NCI-H1048 (cell line): ENCODE measurements around the gene HTRA2.
"Not testable (repeated sequence)": the region's sequence is repeated elsewhere in the genome, so short reads cannot be mapped to it uniquely, and the experiment has no call there.

Source experiments
- DNase-seq: peaks from one replicate; lab custom pipeline; 2025; lab: John Stamatoyannopoulos, UW

The HTRA2 gene

DNA sequence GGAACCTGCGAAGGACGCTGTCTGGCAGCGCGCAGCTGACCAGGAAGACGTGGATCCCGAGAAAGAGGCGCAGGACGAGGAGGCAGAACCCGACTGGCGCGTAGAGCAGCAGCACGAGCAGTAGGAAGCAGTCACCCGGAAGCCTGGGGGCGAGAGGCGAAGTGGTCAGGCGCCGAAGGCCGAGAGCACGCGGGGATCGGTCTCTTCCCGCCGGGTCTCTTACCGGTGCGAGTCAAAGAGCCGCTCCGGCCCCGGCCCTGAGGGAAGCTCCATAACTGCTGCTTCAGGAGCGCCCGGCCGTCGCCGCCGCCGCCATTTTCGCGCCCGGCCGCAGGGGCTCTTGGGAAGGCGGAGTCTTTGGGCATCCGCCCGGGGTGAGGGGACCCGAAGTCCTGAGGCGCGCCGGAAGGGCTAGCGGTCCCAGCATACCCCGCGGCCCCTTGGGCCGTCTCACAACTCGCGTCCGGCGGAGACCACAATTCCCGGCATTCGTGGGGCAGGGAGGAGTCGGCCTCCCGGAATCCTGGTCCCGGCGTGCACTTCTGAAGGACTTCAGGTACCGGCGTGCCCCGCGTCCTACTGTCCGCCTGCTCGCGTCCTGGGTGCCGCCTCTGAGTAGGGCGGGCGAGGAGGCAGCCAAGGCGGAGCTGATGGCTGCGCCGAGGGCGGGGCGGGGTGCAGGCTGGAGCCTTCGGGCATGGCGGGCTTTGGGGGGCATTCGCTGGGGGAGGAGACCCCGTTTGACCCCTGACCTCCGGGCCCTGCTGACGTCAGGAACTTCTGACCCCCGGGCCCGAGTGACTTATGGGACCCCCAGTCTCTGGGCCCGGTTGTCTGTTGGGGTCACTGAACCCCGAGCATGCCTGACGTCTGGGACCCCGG is at the start of gene HTRA2, which contains the start of gene AUP1:
Gene HTRA2, plus strand, starts transcription at position 577 of the 882 bp plus-strand sequence. Its CDS starts 74 bp downstream, at position 651.
Gene AUP1, minus strand, starts transcription at position 350 of the 882 bp plus-strand sequence. Its CDS starts 77 bp downstream, at position 273.
- DNase-seq, result peak; percentile 93

GRCh38 chr2:74481431-74481830 is 48.3 kb upstream of the HTRA2 start:
- no peak for DNase-seq

DNA sequence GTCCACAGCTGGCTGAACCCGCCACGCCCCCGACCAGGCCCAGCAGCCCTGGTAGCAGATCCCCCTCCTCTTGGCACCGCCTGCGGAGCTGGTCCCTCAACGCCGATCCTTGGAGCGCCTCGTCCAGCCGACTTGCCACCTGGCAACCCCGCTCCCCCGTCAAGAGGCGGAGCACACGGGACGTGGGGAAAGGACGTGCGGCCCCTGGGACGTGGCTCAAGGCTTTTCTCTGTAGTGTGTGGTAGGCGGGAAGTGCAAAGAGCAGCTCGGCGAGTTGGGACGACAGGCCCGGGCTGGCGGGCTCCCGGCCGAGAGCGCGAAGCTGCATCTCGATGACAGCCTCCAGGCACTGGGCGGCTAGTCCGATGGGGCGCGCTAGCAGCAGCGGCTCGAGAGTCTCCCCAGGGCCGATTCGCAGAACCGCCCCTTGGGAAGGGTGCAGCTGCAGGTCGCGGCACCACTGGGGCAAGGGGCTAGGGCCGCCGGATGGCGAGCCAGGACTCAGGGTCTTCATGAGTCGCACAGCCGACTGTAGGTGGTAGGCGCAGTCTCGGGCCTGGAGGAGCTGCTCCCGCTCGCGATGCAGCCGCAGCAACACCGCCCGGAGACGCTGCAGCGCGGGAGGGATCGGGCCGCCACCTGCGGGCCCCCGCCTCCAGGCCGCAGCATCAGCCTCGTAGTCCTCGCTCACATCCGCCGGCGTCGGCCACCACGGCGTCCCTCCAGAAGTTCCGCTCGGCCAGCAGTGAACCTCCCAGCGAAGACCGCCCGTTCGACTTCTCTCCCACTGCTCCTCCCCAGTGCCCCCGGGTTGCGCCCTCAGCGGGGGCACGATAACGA is 47.6 kb upstream of the HTRA2 start:
- no peak for DNase-seq

DNA sequence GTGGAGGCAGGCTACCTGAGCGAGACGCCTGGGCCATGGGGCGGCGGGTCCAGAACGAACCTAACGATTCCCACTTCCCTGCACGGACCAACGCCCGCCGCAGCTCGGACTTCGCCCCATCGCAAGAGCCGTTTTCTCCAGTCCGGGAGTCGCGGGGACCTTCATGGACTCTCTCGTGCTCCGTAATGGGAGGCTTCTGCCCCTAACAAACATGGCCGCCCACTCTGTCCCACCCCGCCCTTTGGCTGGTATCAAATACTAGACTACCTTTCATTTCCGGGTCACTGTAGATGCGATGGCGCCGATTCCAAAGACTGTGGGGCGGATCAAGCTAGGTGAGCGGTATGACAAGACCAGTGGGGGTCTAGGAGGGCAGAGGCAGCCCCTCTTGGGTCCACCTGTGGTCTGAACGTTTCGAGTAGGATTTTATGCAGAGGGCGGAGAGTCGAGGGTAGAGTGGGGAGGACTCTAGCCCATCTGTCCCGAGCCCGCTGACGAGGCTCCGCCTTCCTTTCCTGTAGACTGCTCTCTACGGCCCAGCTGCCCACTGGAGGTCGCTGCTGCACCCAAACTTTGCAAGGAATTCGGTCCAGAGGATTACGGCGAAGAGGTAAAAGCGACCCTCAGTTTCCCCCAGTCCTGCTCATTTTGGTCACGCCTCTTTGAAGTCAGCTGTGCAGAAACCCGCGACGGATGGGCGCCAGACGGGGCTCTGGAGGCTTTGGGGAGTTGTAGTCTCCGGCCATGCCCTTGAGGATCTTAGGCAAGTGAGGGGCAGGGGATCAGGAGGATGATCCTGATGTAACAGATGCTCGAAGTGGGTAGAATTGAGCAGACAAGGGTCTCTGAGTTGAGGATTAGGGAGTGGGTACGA is 46.7 kb upstream of the HTRA2 start, which contains the start of the genes CCDC142 and TTC31:
Gene CCDC142, minus strand, starts transcription at position 198 of the 874 bp plus-strand sequence. Its CDS starts 161 bp downstream, at position 37.
Gene TTC31, plus strand, starts transcription at position 281 of the 874 bp plus-strand sequence. Its CDS starts 15 bp downstream, at position 296.
- DNase-seq, result peak; percentile 89

GRCh38 chr2:74483675-74484164 is 46.0 kb upstream of the HTRA2 start:
- not testable (repeated sequence) for DNase-seq

DNA sequence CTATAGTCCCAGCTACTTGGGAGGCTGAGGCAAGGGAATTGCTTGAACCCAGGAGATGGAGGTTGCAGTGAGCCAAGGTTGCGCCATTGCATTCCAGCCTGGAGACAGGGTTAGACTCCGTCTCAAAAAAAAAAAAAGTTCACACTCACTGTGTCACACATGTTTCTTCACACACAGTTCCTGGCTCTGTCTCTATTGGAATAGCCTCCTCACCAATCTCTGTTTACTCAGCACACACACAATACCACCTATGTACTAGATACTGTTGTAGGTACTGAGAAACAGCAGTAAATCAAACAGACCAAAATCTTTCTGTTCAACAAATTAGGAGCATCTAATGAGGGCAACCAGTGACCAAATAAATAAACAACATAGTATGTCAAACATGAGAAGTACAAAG is 43.6 kb upstream of the HTRA2 start:
- no peak for DNase-seq

DNA sequence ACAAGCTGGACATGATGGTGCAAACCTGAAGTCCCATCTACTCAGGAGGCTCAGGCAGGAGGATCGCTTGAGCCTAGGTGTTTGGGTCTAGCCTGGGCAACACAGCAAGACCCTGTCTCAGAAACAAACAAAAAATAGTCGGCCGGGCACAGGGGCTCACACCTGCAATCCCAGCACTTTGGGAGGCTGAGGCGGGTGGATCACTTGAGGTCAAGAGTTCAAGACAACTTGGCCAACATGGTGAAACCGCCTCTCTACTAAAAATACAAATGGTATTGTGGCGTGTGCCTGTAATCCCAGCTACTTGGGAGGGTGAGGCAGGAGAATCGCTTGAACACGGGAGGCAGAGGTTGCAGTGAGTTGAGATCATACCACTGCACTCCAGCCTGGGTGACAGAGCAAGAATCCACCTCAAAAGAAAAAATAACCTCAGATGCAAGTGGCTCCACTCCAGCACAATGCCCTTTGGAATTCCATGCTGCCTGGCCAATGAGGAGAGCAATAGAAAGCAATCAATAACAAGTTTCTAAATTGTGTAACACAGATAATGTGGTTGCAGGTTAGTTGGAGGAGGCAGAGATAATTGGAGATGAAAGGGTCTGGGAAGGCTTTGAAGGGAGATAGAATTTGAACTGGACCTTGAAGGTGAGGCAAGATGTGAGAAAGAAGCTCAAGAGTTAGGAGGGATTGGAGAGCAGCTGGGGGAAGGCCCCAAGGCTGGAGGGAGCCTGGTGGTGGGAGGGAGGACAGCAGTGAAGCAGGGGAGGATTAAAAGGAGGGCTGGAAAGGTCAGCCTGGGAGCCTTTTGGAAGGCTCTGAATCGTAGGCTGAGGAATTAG is 40.9 kb upstream of the HTRA2 start:
- DNase-seq, result no peak

GRCh38 chr2:74489906-74490305 is 39.8 kb upstream of the HTRA2 start:
- DNase-seq, result no peak

GRCh38 chr2:74491648-74492544 is 37.8 kb upstream of the HTRA2 start:
- no peak for DNase-seq

GRCh38 chr2:74493546-74493945 is 36.2 kb upstream of the HTRA2 start:
- no peak for DNase-seq

DNA sequence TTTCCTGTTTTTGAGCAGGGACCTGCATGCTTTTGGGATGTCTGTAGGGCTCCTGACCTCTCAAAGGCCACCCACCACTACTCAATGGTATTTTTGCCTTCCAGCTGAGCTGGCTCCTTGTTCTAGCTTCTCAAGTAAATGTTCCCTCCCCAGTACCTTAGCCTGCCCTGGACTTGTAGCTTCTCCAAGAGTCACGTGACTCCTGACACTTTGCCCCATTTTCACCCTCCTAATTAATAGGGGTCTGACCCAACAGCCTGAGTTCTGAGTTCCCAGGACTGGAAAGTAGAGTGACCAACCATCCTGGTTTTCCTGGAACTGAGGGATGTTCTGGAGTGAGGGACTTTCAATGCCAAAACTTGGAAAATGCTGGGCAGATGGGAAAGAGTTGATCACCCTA is 34.3 kb upstream of the HTRA2 start:
- no peak for DNase-seq

DNA sequence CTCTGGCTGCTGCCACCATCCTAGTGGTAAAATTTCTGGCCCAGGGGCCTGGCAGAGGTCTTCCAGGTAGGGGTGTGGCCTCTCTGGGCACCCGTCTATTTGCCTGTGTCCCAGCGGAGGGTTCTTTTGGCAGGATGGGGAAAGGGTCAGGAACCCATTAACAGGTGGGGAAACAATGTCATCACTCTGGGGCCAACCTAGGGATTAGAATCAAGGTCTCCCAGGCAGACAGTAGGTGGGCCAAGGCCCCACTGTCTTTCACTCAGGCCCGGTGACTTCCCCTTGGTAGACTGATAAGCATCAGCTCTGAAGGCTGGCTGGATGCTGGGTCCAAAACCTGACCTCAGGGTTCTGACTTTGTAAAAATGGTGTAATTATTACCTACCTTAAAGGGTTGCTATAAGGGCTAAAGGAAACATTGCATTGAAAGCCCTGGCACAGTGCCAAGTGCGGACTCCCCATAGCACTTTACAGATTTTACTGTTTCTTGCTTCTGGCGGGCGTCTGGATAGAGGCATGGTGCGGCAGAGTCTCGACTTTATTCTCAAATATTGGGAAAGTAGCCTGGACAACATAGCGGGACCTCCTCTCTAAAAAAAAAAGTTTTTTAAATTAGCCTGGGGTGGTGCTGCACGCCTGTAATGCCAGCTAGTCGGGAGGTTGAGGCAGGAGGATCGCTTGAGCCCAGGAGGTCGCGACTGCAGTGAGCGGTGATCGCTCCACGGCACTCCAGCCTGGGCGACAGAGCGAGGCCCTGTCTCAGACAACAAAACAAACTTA is 32.5 kb upstream of the HTRA2 start:
- no peak for DNase-seq

DNA sequence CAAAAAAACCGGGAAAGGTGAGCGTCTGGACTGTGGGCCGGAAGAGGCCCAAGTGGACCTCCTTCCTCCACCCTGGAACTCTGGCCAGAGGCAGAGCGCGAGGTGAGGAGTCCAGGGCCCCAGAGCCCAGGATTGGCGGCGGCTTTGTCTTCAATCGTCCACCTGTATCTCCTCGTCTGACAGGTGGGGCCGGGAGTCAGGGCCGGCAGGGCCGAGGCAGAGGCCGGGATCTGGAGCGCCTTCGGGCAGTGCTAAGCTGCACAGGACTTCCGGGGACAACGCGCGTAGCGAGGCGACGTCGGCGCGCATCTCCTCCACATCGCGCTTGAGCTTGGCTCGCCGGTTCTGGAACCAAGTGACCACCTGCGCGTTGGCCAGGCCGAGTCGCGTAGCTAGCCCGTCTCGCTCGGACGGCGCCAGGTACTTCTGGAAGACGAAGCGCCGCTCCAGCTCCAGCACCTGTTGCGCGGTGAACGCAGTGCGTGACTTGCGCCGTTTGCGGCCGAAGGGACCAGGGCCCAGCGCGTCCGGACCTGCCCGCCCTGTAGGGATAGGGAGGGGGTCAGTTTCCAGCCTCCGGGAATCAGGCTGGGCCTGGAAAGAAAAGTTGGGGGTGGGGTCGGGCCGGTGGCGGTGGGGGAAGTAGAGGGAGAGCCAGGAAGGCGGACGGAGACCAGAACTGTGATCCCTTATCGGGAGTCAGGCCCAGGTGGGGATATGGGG is 31.8 kb upstream of the HTRA2 start:
- DNase-seq, result no peak

DNA sequence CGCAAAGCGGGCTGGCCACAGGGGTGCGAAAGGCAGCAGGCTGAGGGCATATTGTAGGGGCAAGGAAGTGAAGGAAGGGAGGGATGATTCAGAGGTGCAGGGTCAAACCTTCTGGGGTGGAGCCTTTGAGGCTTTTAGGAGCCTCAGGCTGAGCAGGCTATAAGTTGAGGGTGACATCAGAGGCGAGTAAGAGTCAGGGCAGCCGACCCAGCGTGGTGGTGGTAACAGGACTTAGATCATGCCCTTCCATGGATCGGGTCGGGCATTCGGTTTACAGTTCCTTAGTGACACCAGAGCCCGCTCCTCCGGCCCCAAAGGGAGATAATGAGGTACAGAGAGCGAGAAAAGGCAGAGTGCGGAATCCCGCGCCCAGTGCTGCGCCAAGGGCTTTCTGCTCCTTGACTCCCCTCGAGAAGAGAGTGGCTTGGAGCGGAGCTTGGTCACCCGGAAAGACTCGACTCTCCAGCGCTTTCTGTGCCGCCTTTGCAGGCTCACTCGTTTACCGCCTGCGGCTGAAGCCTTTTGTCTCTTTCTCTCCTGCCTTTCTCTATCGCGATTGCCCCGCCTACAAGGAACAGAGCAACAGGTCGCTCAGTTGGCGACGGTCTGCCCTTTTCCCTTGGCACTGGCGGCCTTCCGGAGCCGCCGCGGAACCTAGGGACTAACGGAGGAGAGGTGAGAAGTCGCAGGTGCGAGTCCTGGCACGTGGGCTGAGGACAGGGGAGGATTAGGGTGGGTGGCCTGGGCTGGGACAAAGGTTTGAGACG is 31.1 kb upstream of the HTRA2 start:
- no peak for DNase-seq

DNA sequence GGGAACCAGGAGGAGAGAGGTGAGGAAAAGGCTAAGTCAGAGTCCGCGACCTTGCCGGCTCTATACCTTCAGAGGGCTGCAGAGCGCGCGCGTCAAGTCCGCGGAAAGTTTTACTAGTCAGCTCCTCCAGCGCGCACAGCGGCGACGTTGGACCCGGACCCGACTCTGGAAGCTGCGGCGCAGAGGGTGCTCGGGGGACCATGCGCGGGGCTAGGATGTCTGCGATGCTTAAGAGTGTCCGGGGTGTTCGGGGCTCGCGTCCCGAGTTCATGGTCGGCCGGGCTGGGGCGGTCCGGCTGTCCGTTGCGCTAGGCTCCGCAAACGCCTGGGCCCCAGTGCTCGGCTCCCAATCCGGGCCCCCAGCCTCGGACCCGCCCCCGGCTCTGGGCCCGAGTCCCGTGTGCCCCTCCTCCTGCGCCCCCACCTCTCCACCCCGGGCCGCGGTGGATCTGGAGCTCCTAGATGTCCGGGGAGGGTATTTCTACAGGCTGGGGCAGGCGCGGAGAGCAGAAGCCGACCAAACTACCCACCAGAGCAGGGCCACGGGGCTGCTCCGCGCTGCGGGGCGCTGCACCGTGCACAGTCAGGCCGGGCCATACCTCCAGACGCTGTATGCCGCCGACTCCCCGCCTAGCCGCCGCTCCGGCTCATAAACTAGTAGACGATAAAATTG is 30.3 kb upstream of the HTRA2 start, which contains the start of gene LBX2:
Gene LBX2, minus strand, starts transcription at position 337 of the 673 bp plus-strand sequence. Its CDS starts 66 bp downstream, at position 271.
- DNase-seq, result no peak

DNA sequence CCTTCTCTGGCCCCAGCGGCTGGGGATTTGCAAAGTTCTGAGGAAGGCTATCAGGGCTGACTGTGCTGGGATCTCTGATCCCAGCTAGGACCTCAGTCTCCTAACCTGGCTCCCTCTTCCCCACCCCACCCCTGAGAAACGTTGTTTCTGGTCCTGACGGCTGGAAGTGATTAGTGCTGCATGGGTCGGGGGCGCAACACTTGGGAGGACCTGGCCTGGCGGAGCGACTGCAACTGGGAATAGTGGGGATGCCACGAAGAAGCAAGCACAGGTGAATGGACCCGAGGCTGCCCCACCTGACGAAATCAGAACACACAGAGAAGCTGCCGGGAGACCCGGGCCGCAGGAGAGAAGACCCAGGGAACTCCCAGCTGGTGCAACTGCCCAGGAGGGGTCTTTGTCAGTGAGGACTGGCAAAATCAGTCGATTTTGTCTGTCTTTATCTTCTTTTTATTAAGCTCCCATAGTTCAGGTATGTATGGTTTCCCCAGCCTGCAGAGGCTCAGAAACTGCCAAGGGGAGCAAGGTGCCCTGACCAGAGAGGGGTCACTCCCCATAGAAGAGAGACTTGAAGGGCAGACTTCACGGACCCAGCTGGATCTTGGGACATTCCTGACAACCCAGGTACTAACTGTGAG is 29.7 kb upstream of the HTRA2 start:
- DNase-seq, result no peak
